AG04450 (cell line): ENCODE results near the gene NRTN. TPM values are rescaled to one million over a fixed set of nuclear protein-coding genes. Genes with fewer than 3 reads are reported as not detected.

Source experiments
- CTCF ChIA-PET: fragments of 300-600, 350-600 bp; formaldehyde crosslinking; extraction: SDS; loops from one replicate; lab custom pipeline; 2022; ENCODE audit warnings: antibody characterized with exemption, inconsistent platforms; lab: Charles Lee
- POLR2A ChIA-PET: fragments of 350-600 bp; formaldehyde crosslinking; extraction: SDS; loops from one replicate; lab custom pipeline; 2021; ENCODE audit warnings: antibody characterized with exemption, inconsistent platforms; lab: Yijun Ruan, JAX
- DNase-seq: peaks from one replicate; pipeline ENCODE4 v3.0.0-alpha.2; 2011; ENCODE audit warnings: low read depth, low spot score
- H3K27ac ChIP-seq: one replicate; pipeline ENCODE4 v1.5.1; 2012; ENCODE audit warnings: low read depth, low read length, control low read depth
- H3K27me3 ChIP-seq: one replicate; pipeline ENCODE4 v1.6.0; 2012; ENCODE audit warnings: low read length; ENCODE audit not compliant: control insufficient read depth, insufficient read depth
- H3K4me3 ChIP-seq: 2 replicates; pipeline ENCODE4 v1.5.1; 2011; ENCODE audit warnings: mild to moderate bottlenecking, low read depth, low read length, control low read depth
- H3K9me3 ChIP-seq: 2 replicates; pipeline ENCODE4 v1.5.1; 2012; ENCODE audit warnings: low read length; ENCODE audit not compliant: control insufficient read depth, insufficient read depth
- CTCF ChIP-seq: IDR thresholded peaks from 2 replicates; pipeline ENCODE4 v1.5.1; 2011; ENCODE audit warnings: low read depth, low read length, control low read depth, inconsistent platforms
- polyA plus RNA-seq: library from polyadenylated mRNA; depleted of rRNA; stranded (reverse); fragments of >200 nt; gene quantifications from 2 replicates; pipeline ENCODE4 v1.2.3, GENCODE V29; 2011

The NRTN gene
- polyA plus RNA-seq, 1 experiment = 0.24 TPM

- POLR2A ChIA-PET = no interaction called here
Observed at GRCh38 chr19:5795382-5795919, 9.4 kb upstream of the NRTN start.

GRCh38 chr19:5798244-5798643 lies 6.6 kb upstream of the NRTN start:
- no peaks in the 10 kb centered on the region; the same call in 1 of the 2 replicates for H3K9me3 ChIP-seq
- peaks cover 25% of the 10 kb centered on the region for H3K27me3 ChIP-seq
- TF ChIP-seq CTCF = no peak
- ChIA-PET CTCF (interaction anchor here (0.9 kb wide), 1 partner anchor 24 kb away, joined by 3 read pairs; no protein-coding TSS in a partner anchor), POLR2A (interaction anchor here (0.6 kb wide), 1 partner anchor 18 kb away, joined by 8 read pairs; no protein-coding TSS in a partner anchor)
- DNase-seq = no peak
- H3K4me3 ChIP-seq = no peak overlapping the region
- no peak overlapping the region for H3K27ac ChIP-seq

More at GRCh38 chr19:5795382-5795919, 9.4 kb upstream of the NRTN start:
- no peak for DNase-seq
- no peak overlapping the region for H3K27ac ChIP-seq
- no peak for TF ChIP-seq CTCF
- H3K27me3 ChIP-seq = peaks cover 20% of the 10 kb centered on the region
- CTCF ChIA-PET = interaction anchor here (0.6 to 6.9 kb wide), 3 partner anchors 8 to 292 kb away, joined by 6 to 69 read pairs (median 8); partner anchors contain the start of gene NRTN
- no peak overlapping the region for H3K4me3 ChIP-seq
- H3K9me3 ChIP-seq = peaks cover 9% of the 10 kb centered on the region; the same call in 1 of the 2 replicates

GRCh38 chr19:5799247-5800241 lies 5.3 kb upstream of the NRTN start:
- DNase-seq = no peak
- Histone ChIP-seq H3K27me3 (peaks cover 30% of the 10 kb centered on the region), H3K4me3 (no peak overlapping the region), H3K9me3 (no peaks in the 10 kb centered on the region; the same call in 1 of the 2 replicates), H3K27ac (no peak overlapping the region)
- TF ChIP-seq CTCF = no peak
- ChIA-PET CTCF (interaction anchor here (0.7 kb wide), 1 partner anchor 251 kb away, joined by 3 read pairs; no protein-coding TSS in a partner anchor), POLR2A (interaction anchor here (0.5 kb wide), 1 partner anchor 31 kb away, joined by 9 read pairs; no protein-coding TSS in a partner anchor)

- POLR2A ChIA-PET = no interaction called here
Observed at GRCh38 chr19:5800361-5801270, 4.3 kb upstream of the NRTN start.

More at GRCh38 chr19:5800361-5801270, 4.3 kb upstream of the NRTN start:
- Histone ChIP-seq H3K9me3 (no peaks in the 10 kb centered on the region; the same call in 1 of the 2 replicates), H3K27ac (no peak overlapping the region), H3K4me3 (no peak overlapping the region), H3K27me3 (peaks cover 34% of the 10 kb centered on the region)
- no peak for DNase-seq
- CTCF ChIA-PET = interaction anchor here (1.2 kb wide), 1 partner anchor 222 kb away, joined by 4 read pairs; no protein-coding TSS in a partner anchor
- no peak for TF ChIP-seq CTCF
